Esophagus squamous epithelium (tissue), 5 donors: ENCODE data around the gene ASGR1. TPM values are rescaled to one million over a fixed set of nuclear protein-coding genes. Genes with fewer than 3 reads are reported as not detected.
"Not testable (repeated sequence)": the region's sequence is repeated elsewhere in the genome, so short reads cannot be mapped to it uniquely, and the experiment has no call there.

Source experiments
- DNase-seq: peaks from one replicate; lab custom pipeline; 2025; lab: John Stamatoyannopoulos, UW
- H3K27ac ChIP-seq, 4 donors: fragments of 200-600 bp; sonication (generic); one replicate each; pipeline ENCODE4 v1.5.1; 2016 to 2019; ENCODE audit warnings: mild to moderate bottlenecking in 1 of 4
- H3K27me3 ChIP-seq, 4 donors: fragments of 200-600 bp; sonication (generic); 1 replicate in 3 of 4; 2 replicates in 1 of 4; pipeline versions ENCODE4 v1.5.1 to v1.6.0; 2017 to 2021; ENCODE audit warnings: antibody characterized with exemption in 1 of 4
- H3K36me3 ChIP-seq, 3 donors: fragments of 200-600 bp; sonication (generic); one replicate each; pipeline ENCODE4 v1.5.1; 2016 to 2019
- H3K4me1 ChIP-seq, 3 donors: fragments of 200-600 bp; sonication (generic); one replicate each; pipeline ENCODE4 v1.5.1; 2017 to 2019
- H3K4me3 ChIP-seq, 4 donors: fragments of 200-600 bp; sonication (generic); 1 replicate in 3 of 4; 2 replicates in 1 of 4; pipeline ENCODE4 v1.5.1; 2016 to 2019; ENCODE audit warnings: mild to moderate bottlenecking in 2 of 4, moderate library complexity in 1 of 4
- H3K9me3 ChIP-seq, 3 donors: fragments of 200-600 bp; sonication (generic); one replicate each; pipeline ENCODE4 v1.5.1; 2016 to 2019
- CTCF ChIP-seq, 6 experiments: fragments of 450-650 bp in 4 of 6; fragments of 200-600 bp in 2 of 6; sonication (generic) in 2 of 6; IDR thresholded peaks; one replicate each; pipeline ENCODE4 v1.5.1; 2016 to 2019; ENCODE audit warnings: antibody characterized with exemption in 6 of 6, mild to moderate bottlenecking in 4 of 6, moderate library complexity in 4 of 6
- POLR2A ChIP-seq, 4 donors: fragments of 450-650 bp; IDR thresholded peaks; one replicate each; pipeline ENCODE4 v1.6.1; 2017; ENCODE audit warnings: antibody characterized with exemption in 4 of 4, mild to moderate bottlenecking in 4 of 4, moderate library complexity in 3 of 4
- WGBS, 2 donors: methylation state at CpG; one replicate each; pipeline ENCODE4 v1.1.5; 2018; 5-methylcytosine and 5-hydroxymethylcytosine counted together
- intact Hi-C: fragments of 100-400 bp; cut with DNase I; formaldehyde crosslinking; loops from one replicate; pipeline ENCODE4 v1.15.0; 2022
- total RNA-seq, 4 donors: library from RNA; depleted of rRNA; stranded (reverse); fragments of >200 nt; gene quantifications; one replicate each; pipeline ENCODE4 v1.1.0, GENCODE V29; 2016
- donor health status: DM: yes; HTN: yes; CAD: no.

Gene ASGR1
- total RNA-seq, 4 donors from 2014 or later, result 0.42 to 1.1 (median 0.97) TPM; not detected in 1

GRCh38 chr17:7167832-7168231 lies 11.3 kb downstream of the ASGR1 start:
- TF ChIP-seq POLR2A (IDR thresholded peaks at IDR 0.05) (no peak), CTCF (IDR thresholded peaks at IDR 0.05) (no peak)
- no peak for DNase-seq
- WGBS, 2 donors, result 60% methylated on average over 4 of the region's 4 CpGs
- intact Hi-C loops, result no loop called here
- Histone ChIP-seq H3K27ac (no peak overlapping the region), H3K4me1 (no peaks in the 10 kb centered on the region), H3K36me3 (no peaks in the 10 kb centered on the region), H3K9me3 (peaks cover 0 to 3% (median 3%) of the 10 kb centered on the region in 3 donors), H3K27me3 (no peaks in the 10 kb centered on the region), H3K4me3 (no peak overlapping the region)

GRCh38 chr17:7166873-7167272 lies 12.3 kb downstream of the ASGR1 start:
- Histone ChIP-seq H3K36me3 (no peaks in the 10 kb centered on the region), H3K4me3 (no peak overlapping the region), H3K9me3 (peaks cover 0 to 3% (median 3%) of the 10 kb centered on the region in 3 donors), H3K4me1 (no peaks in the 10 kb centered on the region), H3K27ac (no peak overlapping the region), H3K27me3 (no peaks in the 10 kb centered on the region)
- DNase-seq, result no peak
- WGBS, 2 donors, result 75 to 90% methylated on average over 5 to 7 of the region's 7 CpGs
- no peak for TF ChIP-seq POLR2A (IDR thresholded peaks at IDR 0.05)
- no peak for TF ChIP-seq CTCF (IDR thresholded peaks at IDR 0.05)
- intact Hi-C loops, result no loop called here

- DNase-seq, H3K4me3 ChIP-seq, intact Hi-C loops, H3K36me3 ChIP-seq, H3K27ac ChIP-seq, H3K9me3 ChIP-seq, H3K4me1 ChIP-seq: not testable (repeated sequence)
- WGBS, 2 donors, result 60 to 62% methylated on average over 10 of the region's 10 CpGs
- peaks cover 0 to 19% (median 0%) of the 10 kb centered on the region in 4 donors for H3K27me3 ChIP-seq
These were observed 19.6 kb downstream of the ASGR1 start for GRCh38 chr17:7159571-7159970.

GRCh38 chr17:7158424-7158823 lies 20.7 kb downstream of the ASGR1 start:
- intact Hi-C loops, H3K4me3 ChIP-seq, H3K9me3 ChIP-seq, H3K36me3 ChIP-seq, DNase-seq, H3K27ac ChIP-seq, H3K4me1 ChIP-seq: not testable (repeated sequence)
- H3K27me3 ChIP-seq, result peaks cover 0 to 29% (median 0%) of the 10 kb centered on the region in 4 donors
- WGBS, 2 donors, result 70 to 76% methylated on average over 10 of the region's 10 CpGs

GRCh38 chr17:7156342-7156940 lies 22.7 kb downstream of the ASGR1 start:
- H3K4me3 ChIP-seq, result no peak overlapping the region
- no peaks in the 10 kb centered on the region for H3K4me1 ChIP-seq
- 71 to 75% methylated on average over 10 of the region's 10 CpGs for WGBS, 2 donors
- DNase-seq, result no peak
- intact Hi-C loops, result no loop called here
- no peak overlapping the region for H3K27ac ChIP-seq
- H3K9me3 ChIP-seq, result no peaks in the 10 kb centered on the region
- TF ChIP-seq CTCF (IDR thresholded peaks at IDR 0.05), result no peak
- no peak for TF ChIP-seq POLR2A (IDR thresholded peaks at IDR 0.05)
- H3K36me3 ChIP-seq, result no peaks in the 10 kb centered on the region
- H3K27me3 ChIP-seq, result peaks cover 0 to 29% (median 0%) of the 10 kb centered on the region in 4 donors

- peak overlapping the region in 2 of 4 donors; percentile 21 to 60 for H3K27ac ChIP-seq
- WGBS, 2 donors, result 60 to 75% methylated on average over 1 of the region's 3 CpGs
- no peak for DNase-seq
- intact Hi-C loops, result no loop called here
- no peak for TF ChIP-seq CTCF (IDR thresholded peaks at IDR 0.05)
- TF ChIP-seq POLR2A (IDR thresholded peaks at IDR 0.05), result no peak
- H3K36me3 ChIP-seq, result no peaks in the 10 kb centered on the region
- H3K4me1 ChIP-seq, result peaks cover 0 to 22% (median 2%) of the 10 kb centered on the region in 3 donors
- H3K27me3 ChIP-seq, result peaks cover 0 to 3% (median 0%) of the 10 kb centered on the region in 4 donors
- H3K4me3 ChIP-seq, result no peak overlapping the region
- H3K9me3 ChIP-seq, result no peaks in the 10 kb centered on the region
These were observed 31.4 kb downstream of the ASGR1 start for GRCh38 chr17:7147772-7148171.
